ENCODE data around the gene DLG5.

DLG5 gene

GRCh38 chr10:77893386-77893785 lies 33.2 kb downstream of the DLG5 start:
- no peak overlapping the region for H3K4me3 ChIP-seq (ENCODE audit: low read depth, low read length)
- DNase-seq (ENCODE audit: low read depth) = no peak
- TF ChIP-seq CTCF (IDR thresholded peaks at IDR 0.05; ENCODE audit: low read depth, low read length, missing control alignments) = no peak

- DNase-seq (ENCODE audit: low read depth) = no peak
- H3K4me3 ChIP-seq (ENCODE audit: low read depth, low read length) = no peak overlapping the region
- TF ChIP-seq CTCF (IDR thresholded peaks at IDR 0.05; ENCODE audit: low read depth, low read length, missing control alignments) = no peak
Observed at GRCh38 chr10:77892761-77893160, 33.8 kb downstream of the DLG5 start.

- H3K4me3 ChIP-seq (ENCODE audit: low read depth, low read length) = no peak overlapping the region
- DNase-seq (ENCODE audit: low read depth) = no peak
- no peak for TF ChIP-seq CTCF (IDR thresholded peaks at IDR 0.05; ENCODE audit: low read depth, low read length, missing control alignments)
Observed at GRCh38 chr10:77892021-77892739, 34.4 kb downstream of the DLG5 start.

GRCh38 chr10:77890097-77890496 lies 36.5 kb downstream of the DLG5 start:
- no peak for DNase-seq (ENCODE audit: low read depth)
- H3K4me3 ChIP-seq (ENCODE audit: low read depth, low read length) = no peak overlapping the region
- TF ChIP-seq CTCF (IDR thresholded peaks at IDR 0.05; ENCODE audit: low read depth, low read length, missing control alignments) = peak; percentile 38

- no peak for DNase-seq (ENCODE audit: low read depth)
- H3K4me3 ChIP-seq (ENCODE audit: low read depth, low read length) = no peak overlapping the region
Observed at GRCh38 chr10:77889277-77889903, 37.2 kb downstream of the DLG5 start.

GRCh38 chr10:77888356-77888703 lies 38.2 kb downstream of the DLG5 start:
- no peak overlapping the region for H3K4me3 ChIP-seq (ENCODE audit: low read depth, low read length)
- no peak for DNase-seq (ENCODE audit: low read depth)
- TF ChIP-seq CTCF (IDR thresholded peaks at IDR 0.05; ENCODE audit: low read depth, low read length, missing control alignments) = no peak

More at GRCh38 chr10:77889277-77889903, 37.2 kb downstream of the DLG5 start:
- TF ChIP-seq CTCF (IDR thresholded peaks at IDR 0.05; ENCODE audit: low read depth, low read length, missing control alignments) = no peak
